Umbilical cord (tissue), 2 donors: Measurements from ENCODE around the gene MLEC. TPM values are rescaled to one million over a fixed set of nuclear protein-coding genes. Genes with fewer than 3 reads are reported as not detected.

Source experiments
- DNase-seq: peaks from one replicate; pipeline ENCODE4 v3.0.0-alpha.2; 2015; ENCODE audit warnings: low spot score
- total RNA-seq: library from RNA; depleted of rRNA; stranded (reverse); fragments of >200 nt; gene quantifications from one replicate; pipeline ENCODE4 v1.2.3, GENCODE V29; 2014; ENCODE audit warnings: low replicate concordance; ENCODE audit not compliant: insufficient read depth

Gene MLEC
- total RNA-seq, 1 donor from 2014 or later: 64.0 TPM

GRCh38 chr12:120692524-120693033 is 5.6 kb downstream of the MLEC start:
- DNase-seq: no peak

GRCh38 chr12:120693848-120694247 is 6.9 kb downstream of the MLEC start:
- DNase-seq: no peak

GRCh38 chr12:120696626-120697025 is 9.7 kb downstream of the MLEC start:
- DNase-seq: no peak

GRCh38 chr12:120697344-120697743 is 10.4 kb downstream of the MLEC start:
- DNase-seq: no peak

GRCh38 chr12:120698665-120699064 is 11.7 kb downstream of the MLEC start:
- DNase-seq: no peak

GRCh38 chr12:120699553-120699952 is 12.6 kb downstream of the MLEC start:
- DNase-seq: no peak

GRCh38 chr12:120700886-120701285 is 13.9 kb downstream of the MLEC start:
- DNase-seq: no peak

- no peak for DNase-seq
Observed at GRCh38 chr12:120702637-120703036, 15.7 kb downstream of the MLEC start.

GRCh38 chr12:120703311-120703942 is 16.5 kb downstream of the MLEC start:
- DNase-seq: no peak

GRCh38 chr12:120705618-120706017 is 18.7 kb downstream of the MLEC start:
- no peak for DNase-seq

- DNase-seq: no peak
Observed at GRCh38 chr12:120706029-120706428, 19.1 kb downstream of the MLEC start.

- no peak for DNase-seq
Observed at GRCh38 chr12:120708651-120709050, 21.7 kb downstream of the MLEC start.

GRCh38 chr12:120710031-120710804 is 23.3 kb downstream of the MLEC start, which contains the start of gene UNC119B:
Gene UNC119B (plus strand): TSS chr12:120710458. CDS start chr12:120710475, 17 bp downstream.
- DNase-seq: peak; percentile 73

GRCh38 chr12:120710805-120711296 is 23.9 kb downstream of the MLEC start:
- no peak for DNase-seq

- no peak for DNase-seq
Observed at GRCh38 chr12:120711411-120711810, 24.5 kb downstream of the MLEC start.

GRCh38 chr12:120712610-120713009 is 25.7 kb downstream of the MLEC start:
- no peak for DNase-seq

- peak; percentile 84 for DNase-seq
Observed at GRCh38 chr12:120713861-120714482, 27.0 kb downstream of the MLEC start.

- DNase-seq: no peak
Observed at GRCh38 chr12:120718055-120718454, 31.1 kb downstream of the MLEC start.

GRCh38 chr12:120719072-120719471 is 32.1 kb downstream of the MLEC start:
- DNase-seq: no peak

GRCh38 chr12:120719496-120720233 is 32.7 kb downstream of the MLEC start:
- DNase-seq: no peak

GRCh38 chr12:120720234-120720986 is 33.5 kb downstream of the MLEC start:
- DNase-seq: peak; percentile 94
